ENCODE results near the gene KYNU. TPM values are rescaled to one million over a fixed set of nuclear protein-coding genes. Genes with fewer than 3 reads are reported as not detected.

KYNU gene
- total and polyA plus RNA-seq, 9 of the 15 experiments (the other 6 are each of a cell fraction or from before 2014, with no cell fraction given), result 2.6 to 11.6 (median 7.2) TPM

DNA sequence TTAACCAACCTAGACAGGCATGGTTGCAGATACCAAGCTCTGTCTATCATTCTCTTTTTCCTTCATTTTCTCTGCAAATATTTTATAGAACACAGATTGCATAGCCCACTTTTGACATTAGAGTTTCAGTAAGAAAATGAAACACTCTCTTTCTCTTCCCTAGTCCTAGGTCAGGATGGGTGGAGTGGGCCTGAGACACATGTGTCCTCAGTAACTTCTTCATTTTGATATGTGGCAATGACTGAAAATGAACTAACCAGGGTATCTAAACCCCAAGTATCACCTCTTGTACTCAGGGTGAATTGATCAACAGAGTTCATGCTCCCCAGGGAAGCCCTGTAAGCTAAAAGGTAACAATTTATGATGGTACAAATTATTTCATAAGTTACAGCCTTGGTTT is 37.0 kb upstream of the KYNU start:
- CTCF ChIA-PET (ENCODE audit: low intra/inter-chr PET ratio), result no interaction called here
- intact Hi-C loops (cut with micrococcal nuclease) (no loop called here), in situ Hi-C loops (cut with MboI) (no loop called here)
- Histone ChIP-seq H3K36me3 (ENCODE audit: control insufficient read depth, insufficient read depth, low read length) (no peaks in the 10 kb centered on the region), H2AFZ (ENCODE audit: low read depth, low read length) (no peak overlapping the region), H3K4me2 (ENCODE audit: insufficient read depth, low read length) (no peak overlapping the region), H3K27me3 (ENCODE audit: control insufficient read depth in 2 of 2, insufficient read depth in 2 of 2, low read length in 2 of 2) (no peaks in the 10 kb centered on the region), H3K79me2 (ENCODE audit: control insufficient read depth, insufficient read depth, low read length) (no peaks in the 10 kb centered on the region), H4K20me1 (replicated peaks; ENCODE audit: control insufficient read depth, insufficient read depth, low read length) (no peaks in the 10 kb centered on the region), H3K27ac (ENCODE audit: extremely low read depth, low read depth, low read length) (no peak overlapping the region), H3K9me3 (replicated peaks; ENCODE audit: control insufficient read depth, insufficient read depth, low read depth, low read length) (no peaks in the 10 kb centered on the region), H3K4me1 (replicated peaks in 1 of 2; ENCODE audit: control insufficient read depth in 2 of 2, insufficient read depth in 2 of 2, low read length in 2 of 2) (no peaks in the 10 kb centered on the region), H3K9me1 (ENCODE audit: control insufficient read depth, insufficient read depth, low read length) (no peaks in the 10 kb centered on the region), H3K9ac (ENCODE audit: insufficient read depth in 1 of 2, low read depth in 2 of 2, low read length in 2 of 2) (no peak overlapping the region), H3K4me3 (no peak overlapping the region)
- no peak for DNase-seq (ENCODE audit: extremely low read depth in 1 of 4, low spot score in 3 of 4)
- no peak for ATAC-seq
- no TSS peak for BruUV-seq (replicated peaks)
- TF ChIP-seq ZNF695 (CRISPR knock-in tag; IDR thresholded peaks at IDR 0.05) (no peak), LCOR (CRISPR knock-in tag; IDR thresholded peaks at IDR 0.05) (no peak), E2F3 (CRISPR knock-in tag; IDR thresholded peaks at IDR 0.05) (no peak), SRSF1 (IDR thresholded peaks at IDR 0.05; ENCODE audit: low read depth, low read length) (no peak), ZNF274 (IDR thresholded peaks at IDR 0.05; ENCODE audit: borderline replicate concordance, low read depth, low read length) (no peak), CBFA2T2 (conservative IDR thresholded peaks at IDR 0.05) (no peak), SUPT5H (IDR thresholded peaks at IDR 0.05) (no peak), RHOXF2B (CRISPR knock-in tag; conservative IDR thresholded peaks at IDR 0.05) (no peak), SLC30A9 (CRISPR knock-in tag; IDR thresholded peaks at IDR 0.05) (no peak), SRF (CRISPR knock-in tag; IDR thresholded peaks at IDR 0.05) (no peak), KLF13 (tag; IDR thresholded peaks at IDR 0.05; ENCODE audit: borderline replicate concordance, low read depth) (no peak), ZNF79 (CRISPR knock-in tag; IDR thresholded peaks at IDR 0.05; ENCODE audit: low read depth) (no peak), ZFP1 (CRISPR knock-in tag; IDR thresholded peaks at IDR 0.05) (no peak), ZNF431 (CRISPR knock-in tag; IDR thresholded peaks at IDR 0.05) (no peak)
- TF ChIP-seq, protein P1, sequence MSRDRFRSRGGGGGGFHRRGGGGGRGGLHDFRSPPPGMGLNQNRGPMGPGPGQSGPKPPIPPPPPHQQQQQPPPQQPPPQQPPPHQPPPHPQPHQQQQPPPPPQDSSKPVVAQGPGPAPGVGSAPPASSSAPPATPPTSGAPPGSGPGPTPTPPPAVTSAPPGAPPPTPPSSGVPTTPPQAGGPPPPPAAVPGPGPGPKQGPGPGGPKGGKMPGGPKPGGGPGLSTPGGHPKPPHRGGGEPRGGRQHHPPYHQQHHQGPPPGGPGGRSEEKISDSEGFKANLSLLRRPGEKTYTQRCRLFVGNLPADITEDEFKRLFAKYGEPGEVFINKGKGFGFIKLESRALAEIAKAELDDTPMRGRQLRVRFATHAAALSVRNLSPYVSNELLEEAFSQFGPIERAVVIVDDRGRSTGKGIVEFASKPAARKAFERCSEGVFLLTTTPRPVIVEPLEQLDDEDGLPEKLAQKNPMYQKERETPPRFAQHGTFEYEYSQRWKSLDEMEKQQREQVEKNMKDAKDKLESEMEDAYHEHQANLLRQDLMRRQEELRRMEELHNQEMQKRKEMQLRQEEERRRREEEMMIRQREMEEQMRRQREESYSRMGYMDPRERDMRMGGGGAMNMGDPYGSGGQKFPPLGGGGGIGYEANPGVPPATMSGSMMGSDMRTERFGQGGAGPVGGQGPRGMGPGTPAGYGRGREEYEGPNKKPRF (IDR thresholded peaks at IDR 0.05; ENCODE audit: low read depth, low read length), result no peak
- TF ChIP-seq, protein P2, sequence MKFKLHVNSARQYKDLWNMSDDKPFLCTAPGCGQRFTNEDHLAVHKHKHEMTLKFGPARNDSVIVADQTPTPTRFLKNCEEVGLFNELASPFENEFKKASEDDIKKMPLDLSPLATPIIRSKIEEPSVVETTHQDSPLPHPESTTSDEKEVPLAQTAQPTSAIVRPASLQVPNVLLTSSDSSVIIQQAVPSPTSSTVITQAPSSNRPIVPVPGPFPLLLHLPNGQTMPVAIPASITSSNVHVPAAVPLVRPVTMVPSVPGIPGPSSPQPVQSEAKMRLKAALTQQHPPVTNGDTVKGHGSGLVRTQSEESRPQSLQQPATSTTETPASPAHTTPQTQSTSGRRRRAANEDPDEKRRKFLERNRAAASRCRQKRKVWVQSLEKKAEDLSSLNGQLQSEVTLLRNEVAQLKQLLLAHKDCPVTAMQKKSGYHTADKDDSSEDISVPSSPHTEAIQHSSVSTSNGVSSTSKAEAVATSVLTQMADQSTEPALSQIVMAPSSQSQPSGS (CRISPR knock-in tag; IDR thresholded peaks at IDR 0.05), result no peak
- TF ChIP-seq, protein P3, sequence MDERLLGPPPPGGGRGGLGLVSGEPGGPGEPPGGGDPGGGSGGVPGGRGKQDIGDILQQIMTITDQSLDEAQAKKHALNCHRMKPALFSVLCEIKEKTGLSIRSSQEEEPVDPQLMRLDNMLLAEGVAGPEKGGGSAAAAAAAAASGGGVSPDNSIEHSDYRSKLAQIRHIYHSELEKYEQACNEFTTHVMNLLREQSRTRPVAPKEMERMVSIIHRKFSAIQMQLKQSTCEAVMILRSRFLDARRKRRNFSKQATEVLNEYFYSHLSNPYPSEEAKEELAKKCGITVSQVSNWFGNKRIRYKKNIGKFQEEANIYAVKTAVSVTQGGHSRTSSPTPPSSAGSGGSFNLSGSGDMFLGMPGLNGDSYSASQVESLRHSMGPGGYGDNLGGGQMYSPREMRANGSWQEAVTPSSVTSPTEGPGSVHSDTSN (CRISPR knock-in tag; IDR thresholded peaks at IDR 0.05; ENCODE audit: low read depth), result no peak
- TF ChIP-seq, protein P3 (tag; conservative IDR thresholded peaks at IDR 0.05; ENCODE audit: low read depth), result no peak
- TF ChIP-seq, protein P4, sequence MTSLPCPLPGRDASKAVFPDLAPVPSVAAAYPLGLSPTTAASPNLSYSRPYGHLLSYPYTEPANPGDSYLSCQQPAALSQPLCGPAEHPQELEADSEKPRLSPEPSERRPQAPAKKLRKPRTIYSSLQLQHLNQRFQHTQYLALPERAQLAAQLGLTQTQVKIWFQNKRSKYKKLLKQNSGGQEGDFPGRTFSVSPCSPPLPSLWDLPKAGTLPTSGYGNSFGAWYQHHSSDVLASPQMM (CRISPR knock-in tag; IDR thresholded peaks at IDR 0.05), result no peak
- POLR2A ChIA-PET, result interaction anchor here (0.6 kb wide), 1 partner anchor 264 kb away, joined by 4 read pairs; no protein-coding TSS in a partner anchor
- FAIRE-seq, result no peak

Data from K562 (cell line).